Right renal cortex interstitium (tissue), 3 donors: ENCODE data around the gene NMU. TPM values are rescaled to one million over a fixed set of nuclear protein-coding genes. Genes with fewer than 3 reads are reported as not detected.
"Not testable (repeated sequence)": the region's sequence is repeated elsewhere in the genome, so short reads cannot be mapped to it uniquely, and the experiment has no call there.

Experiments
- DNase-seq, 3 donors: peaks; one replicate each; pipeline ENCODE4 v3.0.0-alpha.2; 2013; ENCODE audit warnings: low read depth in 3 of 3, low spot score in 2 of 3
- polyA plus RNA-seq, 3 donors: library from polyadenylated mRNA; unstranded; fragments of 120-200 nt; gene quantifications; one replicate each; pipeline ENCODE4 v1.2.1, GENCODE V29; 2013; ENCODE audit not compliant: insufficient read length in 3 of 3

NMU gene
- polyA plus RNA-seq, 3 donors: 9.1 to 10.8 (median 10.7) TPM

GRCh38 chr4:55633903-55634302 lies 2.2 kb downstream of the NMU start:
- DNase-seq: no peak

GRCh38 chr4:55625835-55626234 lies 10.3 kb downstream of the NMU start:
- no peak for DNase-seq

GRCh38 chr4:55624063-55624462 lies 12.0 kb downstream of the NMU start:
- not testable (repeated sequence) for DNase-seq

- no peak for DNase-seq
Measured at GRCh38 chr4:55618546-55619143, 17.5 kb downstream of the NMU start.

- no peak for DNase-seq
Measured at GRCh38 chr4:55617587-55618197, 18.4 kb downstream of the NMU start.

GRCh38 chr4:55615008-55615407 lies 21.1 kb downstream of the NMU start:
- DNase-seq: no peak

GRCh38 chr4:55613621-55614020 lies 22.5 kb downstream of the NMU start:
- no peak for DNase-seq

GRCh38 chr4:55612341-55612740 lies 23.8 kb downstream of the NMU start:
- no peak for DNase-seq

- DNase-seq: no peak
Measured at GRCh38 chr4:55611358-55612059, 24.6 kb downstream of the NMU start.

- DNase-seq: no peak
Measured at GRCh38 chr4:55610381-55610780, 25.7 kb downstream of the NMU start.

GRCh38 chr4:55609393-55609866 lies 26.7 kb downstream of the NMU start:
- no peak for DNase-seq

GRCh38 chr4:55608591-55608990 lies 27.5 kb downstream of the NMU start:
- no peak for DNase-seq

GRCh38 chr4:55604996-55605395 lies 31.1 kb downstream of the NMU start:
- no peak for DNase-seq

GRCh38 chr4:55600640-55601039 lies 35.5 kb downstream of the NMU start:
- no peak for DNase-seq

GRCh38 chr4:55598641-55599040 lies 37.5 kb downstream of the NMU start:
- DNase-seq: no peak

- DNase-seq: no peak
Measured at GRCh38 chr4:55592014-55592413, 44.1 kb downstream of the NMU start, which contains the start of gene PDCL2. PDCL2 (minus strand) TSS chr4:55592245; CDS start chr4:55592109, 136 bp downstream.

- DNase-seq: no peak
Measured at GRCh38 chr4:55588160-55588559, 47.9 kb downstream of the NMU start.

- not testable (repeated sequence) for DNase-seq
Measured at GRCh38 chr4:55582773-55583172, 53.3 kb downstream of the NMU start.

GRCh38 chr4:55578341-55579010 lies 57.6 kb downstream of the NMU start:
- DNase-seq: no peak

- no peak for DNase-seq
Measured at GRCh38 chr4:55575513-55575912, 60.6 kb downstream of the NMU start.

GRCh38 chr4:55574252-55574651 lies 61.8 kb downstream of the NMU start:
- DNase-seq: no peak
